SU-DHL-6 (cell line): ENCODE measurements around the gene TCF23.
"Not testable (repeated sequence)": the region's sequence is repeated elsewhere in the genome, so short reads cannot be mapped to it uniquely, and the experiment has no call there.

Experiments
- CTCF ChIP-seq: fragments of 200-600 bp; sonication (generic); IDR thresholded peaks from one replicate; pipeline ENCODE4 v1.5.1; 2017; ENCODE audit warnings: antibody characterized with exemption, mild to moderate bottlenecking, low read length, moderate library complexity; ENCODE audit not compliant: insufficient read depth, poor library complexity, severe bottlenecking
- EZH2phosphoT487 ChIP-seq: fragments of 200-600 bp; sonication (generic), shearing (Covaris generic); conservative IDR thresholded peaks from 2 replicates; pipeline ENCODE4 v1.6.1; 2018; ENCODE audit warnings: mild to moderate bottlenecking, antibody characterized with exemption, low read length, moderate library complexity, mixed read lengths

GRCh38 chr2:27119330-27119670 is 29.5 kb upstream of the TCF23 start:
- TF ChIP-seq CTCF, EZH2phosphoT487: not testable (repeated sequence)
